ENCODE data around the gene FOSL2.

Gene FOSL2

GRCh38 chr2:28375236-28375635 lies 17.4 kb upstream of the FOSL2 start:
- DNase-seq (ENCODE audit: low read depth), result no peak

- no peak for DNase-seq (ENCODE audit: low read depth)
Measured at GRCh38 chr2:28375742-28376631, 16.7 kb upstream of the FOSL2 start.

- no peak for DNase-seq (ENCODE audit: low read depth)
Measured at GRCh38 chr2:28377195-28377816, 15.4 kb upstream of the FOSL2 start.

- no peak for DNase-seq (ENCODE audit: low read depth)
Measured at GRCh38 chr2:28377984-28378678, 14.5 kb upstream of the FOSL2 start.

- no peak for DNase-seq (ENCODE audit: low read depth)
Measured at GRCh38 chr2:28378679-28379584, 13.7 kb upstream of the FOSL2 start.

DNA sequence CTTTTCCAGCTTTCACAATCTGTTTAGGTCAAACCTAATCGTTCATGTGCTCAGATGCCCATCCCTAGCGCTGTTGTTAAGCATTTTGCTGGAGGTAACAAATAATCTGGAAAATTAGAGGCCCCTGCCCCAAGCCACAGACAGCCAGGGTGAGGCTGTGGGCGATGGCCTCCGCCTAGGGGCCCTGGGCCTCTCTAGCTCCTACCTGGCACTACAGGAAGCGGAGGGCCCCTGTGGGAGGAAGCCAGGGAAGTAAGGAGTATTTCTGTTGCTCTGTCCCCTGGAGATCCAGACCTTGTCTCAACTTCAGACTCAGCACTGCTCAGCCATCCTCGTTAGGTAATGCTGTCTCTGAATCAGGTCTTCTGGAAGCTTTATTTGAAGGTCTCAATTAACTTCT lies 12.4 kb upstream of the FOSL2 start:
- DNase-seq (ENCODE audit: low read depth), result no peak

GRCh38 chr2:28381225-28382180 lies 11.2 kb upstream of the FOSL2 start:
- DNase-seq (ENCODE audit: low read depth), result no peak

DNA sequence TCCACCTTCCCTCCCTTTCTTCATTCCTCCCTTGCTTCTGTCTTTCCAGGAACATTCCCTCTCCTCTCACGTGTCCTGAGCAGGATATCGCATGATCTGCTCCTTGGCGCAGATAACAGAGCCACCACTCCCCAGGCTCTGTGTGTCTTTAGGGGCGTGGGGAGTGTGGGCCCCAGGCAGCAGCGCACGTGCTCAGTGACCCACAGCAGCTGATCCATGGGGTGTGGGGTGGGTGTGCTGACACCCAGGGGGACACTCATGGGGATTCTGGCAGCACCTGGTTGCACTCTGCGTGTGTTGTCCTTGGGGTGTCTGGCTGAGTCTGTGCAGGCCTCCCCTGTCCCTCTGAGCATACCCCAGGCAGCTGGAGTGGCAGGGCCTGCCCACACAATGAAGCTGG lies 9.9 kb upstream of the FOSL2 start:
- no peak for DNase-seq (ENCODE audit: low read depth)

DNA sequence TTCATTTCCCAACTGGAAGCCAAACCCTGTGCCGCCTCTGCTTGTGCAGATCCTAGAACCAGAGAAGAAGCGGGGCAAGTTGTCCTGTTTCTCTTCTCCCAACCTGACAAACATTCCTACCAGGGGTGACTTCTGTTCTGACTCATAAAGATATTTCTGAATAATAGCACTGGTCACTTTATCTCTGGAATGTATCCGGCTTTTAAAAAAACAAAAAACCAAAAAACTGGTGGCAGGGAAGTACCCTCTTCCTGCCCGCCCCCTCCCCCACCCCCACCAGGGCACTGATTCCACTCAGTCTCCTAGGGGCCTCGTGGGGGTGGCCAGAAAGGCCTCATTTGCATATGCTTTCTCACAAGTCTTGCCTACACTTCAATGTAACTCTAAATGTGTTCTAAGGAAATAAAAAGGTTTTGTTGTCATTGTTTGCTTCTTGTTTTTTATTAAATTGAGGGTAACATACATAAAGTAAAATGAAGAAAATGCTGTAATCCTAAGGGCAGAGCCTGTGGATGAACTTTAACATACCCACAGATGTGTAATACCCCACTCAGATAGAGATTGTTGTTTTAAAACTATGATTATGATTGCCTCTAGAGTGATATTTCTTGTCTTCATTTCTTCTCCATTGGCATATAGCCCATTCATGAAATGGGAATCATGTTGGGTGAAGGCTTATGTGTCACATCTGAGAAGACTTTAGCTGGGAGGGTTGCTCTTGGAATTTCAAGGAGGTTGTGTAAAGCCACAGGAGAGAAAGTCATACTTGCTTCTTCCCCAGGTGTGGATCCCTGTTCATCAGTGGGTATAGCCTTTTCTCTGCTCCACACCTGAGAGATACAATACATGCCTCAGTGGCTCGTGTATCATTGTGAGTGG lies 5.3 kb upstream of the FOSL2 start:
- no peak for DNase-seq (ENCODE audit: low read depth)

- no peak for DNase-seq (ENCODE audit: low read depth)
Measured at GRCh38 chr2:28389399-28390240, 3.0 kb upstream of the FOSL2 start.

- DNase-seq (ENCODE audit: low read depth), result peak; percentile 66
Measured at GRCh38 chr2:28390241-28390745, 2.4 kb upstream of the FOSL2 start.

DNA sequence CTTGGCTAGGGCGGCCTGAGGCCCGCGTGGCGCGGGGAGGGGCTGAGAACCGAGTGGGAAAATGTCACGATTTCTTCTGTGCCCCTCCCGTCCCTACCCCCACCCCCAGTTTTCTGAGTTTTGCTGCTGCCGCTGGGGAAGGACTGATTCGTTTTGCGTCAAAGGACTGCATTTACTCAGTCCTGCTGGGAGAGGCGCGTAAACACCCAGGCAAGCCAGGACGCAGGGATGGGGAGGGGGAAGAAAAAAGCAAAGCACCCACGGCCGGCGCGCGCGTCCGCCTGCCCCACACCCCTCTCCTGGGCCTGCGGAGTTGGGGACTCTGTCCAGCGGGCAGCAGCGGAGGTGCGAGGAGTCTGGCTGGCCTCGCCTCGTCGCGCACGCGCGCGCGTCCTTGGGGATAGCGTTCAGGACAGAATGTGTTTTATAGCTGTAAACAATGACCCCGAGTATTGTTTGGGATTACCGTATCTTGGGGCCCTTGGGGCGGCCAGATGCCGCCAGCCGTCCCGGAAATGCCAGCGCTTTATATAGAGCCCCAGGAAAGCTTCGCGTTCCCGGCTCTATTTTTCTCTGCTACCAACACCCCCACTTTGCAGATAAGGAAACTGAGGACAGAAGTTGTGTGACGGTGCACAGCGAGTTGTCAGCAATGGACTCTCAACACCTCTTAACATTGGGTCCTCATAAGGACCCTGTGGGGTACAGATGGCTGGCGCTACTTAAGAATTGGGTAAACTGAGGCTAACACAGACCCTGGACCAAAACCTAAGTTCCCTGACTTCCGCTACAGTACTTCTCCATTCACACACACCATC lies 1.7 kb upstream of the FOSL2 start:
- no peak for DNase-seq (ENCODE audit: low read depth)

DNA sequence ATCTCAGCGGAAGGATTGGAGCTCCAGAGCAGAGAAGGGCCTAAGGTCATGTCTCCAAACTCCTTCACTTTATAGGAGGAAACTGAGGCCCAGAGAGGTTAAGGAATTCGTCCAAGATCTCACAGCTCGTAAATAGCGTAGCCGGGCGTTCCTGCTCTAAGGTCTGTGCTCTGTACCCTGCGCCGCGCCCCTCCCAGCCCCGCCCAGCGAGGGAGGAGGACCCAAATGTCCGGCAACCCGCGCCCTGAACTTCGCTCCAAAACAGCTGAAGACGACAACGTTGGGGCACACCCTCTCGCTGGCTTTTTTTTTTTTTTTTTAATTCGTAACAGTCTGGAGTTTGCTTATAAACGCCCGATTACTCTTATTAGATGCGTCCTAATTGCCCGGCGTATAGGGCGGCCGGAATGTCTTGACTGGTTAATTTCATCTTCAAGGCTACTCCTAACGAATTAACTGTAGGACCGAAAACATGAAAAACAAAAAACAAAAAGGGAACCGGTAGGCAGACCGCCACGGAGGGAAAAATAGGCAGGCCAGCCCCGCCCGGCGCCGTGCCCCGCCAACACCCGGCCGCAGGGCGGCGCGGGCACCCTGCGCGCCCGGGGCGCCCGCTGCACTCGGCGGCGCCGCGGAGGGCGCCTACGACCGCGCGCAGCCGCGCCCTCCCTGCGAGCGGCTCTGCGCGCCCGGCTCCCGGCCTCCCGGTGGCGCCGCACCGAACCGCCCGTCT lies 928 bp upstream of the FOSL2 start:
- peak; percentile 44 for DNase-seq (ENCODE audit: low read depth)

DNA sequence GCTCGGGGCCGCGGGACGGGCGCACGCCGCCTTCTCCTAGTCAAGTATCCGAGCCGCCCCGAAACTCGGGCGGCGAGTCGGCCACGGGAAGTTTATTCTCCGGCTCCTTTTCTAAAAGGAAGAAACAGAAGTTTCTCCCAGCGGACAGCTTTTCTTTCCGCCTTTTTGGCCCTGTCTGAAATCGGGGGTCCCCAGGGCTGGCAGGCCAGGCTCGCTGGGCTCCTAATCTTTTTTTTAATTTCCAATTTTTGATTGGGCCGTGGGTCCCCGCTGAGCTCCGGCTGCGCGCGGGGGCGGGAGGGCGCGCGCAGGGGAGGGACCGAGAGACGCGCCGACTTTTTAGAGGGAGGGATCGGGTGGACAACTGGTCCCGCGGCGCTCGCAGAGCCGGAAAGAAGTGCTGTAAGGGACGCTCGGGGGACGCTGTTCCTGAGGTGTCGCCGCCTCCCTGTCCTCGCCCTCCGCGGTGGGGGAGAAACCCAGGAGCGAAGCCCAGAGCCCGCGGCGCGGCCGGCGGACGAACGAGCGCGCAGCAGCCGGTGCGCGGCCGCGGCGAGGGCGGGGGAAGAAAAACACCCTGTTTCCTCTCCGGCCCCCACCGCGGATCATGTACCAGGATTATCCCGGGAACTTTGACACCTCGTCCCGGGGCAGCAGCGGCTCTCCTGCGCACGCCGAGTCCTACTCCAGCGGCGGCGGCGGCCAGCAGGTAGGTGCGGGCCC lies 617 bp downstream of the FOSL2 start:
- no peak for DNase-seq (ENCODE audit: low read depth)

- no peak for DNase-seq (ENCODE audit: low read depth)
Measured at GRCh38 chr2:28394331-28394877, 1.7 kb downstream of the FOSL2 start.

DNA sequence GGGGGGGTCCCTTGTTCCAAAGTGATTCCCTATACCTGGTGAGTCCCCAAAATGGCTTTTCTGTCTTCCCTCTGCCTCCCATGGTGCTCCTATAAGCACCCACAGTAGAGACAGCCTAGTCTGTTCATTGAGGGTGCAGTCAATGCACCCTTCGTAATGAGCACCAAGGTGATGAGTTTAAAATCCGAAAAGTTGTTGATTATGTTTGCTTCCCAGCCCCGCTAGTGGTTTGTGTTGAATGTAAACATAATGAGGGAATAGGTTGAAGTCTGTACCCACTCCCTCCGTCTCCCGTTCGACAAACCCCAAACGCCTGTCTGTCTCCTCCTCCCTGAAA lies 2.3 kb downstream of the FOSL2 start:
- no peak for DNase-seq (ENCODE audit: low read depth)

Data from stimulated activated CD8-positive, alpha-beta memory T cell treated with anti-CD3 and anti-CD28 coated beads, Interleukin-15, amount 100 ng/mL, for 1 hour (primary cell).